Ovary (tissue), 3 donors: ENCODE results near the gene PACS2.

ENCODE experiments used
- EP300 ChIP-seq: sonication (generic); formaldehyde crosslinking; IDR thresholded peaks from one replicate; pipeline ENCODE4 v1.6.1; 2017; ENCODE audit warnings: antibody characterized with exemption
- POLR2A ChIP-seq: fragments of 450-650 bp; IDR thresholded peaks from one replicate; pipeline ENCODE4 v1.6.1; 2017; ENCODE audit warnings: antibody characterized with exemption, mild to moderate bottlenecking, moderate library complexity
- TF ChIP-seq, protein P1 (sequence below), 3 donors: fragments of 450-650 bp in 2 of 3; fragments of 200-600 bp in 1 of 3; IDR thresholded peaks; one replicate each; pipeline versions ENCODE4 v1.5.1 to v1.8.0; 2016 to 2022; ENCODE audit warnings: antibody characterized with exemption in 3 of 3, mild to moderate bottlenecking in 1 of 3
- donor health status: DM: no; HTN: no; CAD: no.

DNA sequence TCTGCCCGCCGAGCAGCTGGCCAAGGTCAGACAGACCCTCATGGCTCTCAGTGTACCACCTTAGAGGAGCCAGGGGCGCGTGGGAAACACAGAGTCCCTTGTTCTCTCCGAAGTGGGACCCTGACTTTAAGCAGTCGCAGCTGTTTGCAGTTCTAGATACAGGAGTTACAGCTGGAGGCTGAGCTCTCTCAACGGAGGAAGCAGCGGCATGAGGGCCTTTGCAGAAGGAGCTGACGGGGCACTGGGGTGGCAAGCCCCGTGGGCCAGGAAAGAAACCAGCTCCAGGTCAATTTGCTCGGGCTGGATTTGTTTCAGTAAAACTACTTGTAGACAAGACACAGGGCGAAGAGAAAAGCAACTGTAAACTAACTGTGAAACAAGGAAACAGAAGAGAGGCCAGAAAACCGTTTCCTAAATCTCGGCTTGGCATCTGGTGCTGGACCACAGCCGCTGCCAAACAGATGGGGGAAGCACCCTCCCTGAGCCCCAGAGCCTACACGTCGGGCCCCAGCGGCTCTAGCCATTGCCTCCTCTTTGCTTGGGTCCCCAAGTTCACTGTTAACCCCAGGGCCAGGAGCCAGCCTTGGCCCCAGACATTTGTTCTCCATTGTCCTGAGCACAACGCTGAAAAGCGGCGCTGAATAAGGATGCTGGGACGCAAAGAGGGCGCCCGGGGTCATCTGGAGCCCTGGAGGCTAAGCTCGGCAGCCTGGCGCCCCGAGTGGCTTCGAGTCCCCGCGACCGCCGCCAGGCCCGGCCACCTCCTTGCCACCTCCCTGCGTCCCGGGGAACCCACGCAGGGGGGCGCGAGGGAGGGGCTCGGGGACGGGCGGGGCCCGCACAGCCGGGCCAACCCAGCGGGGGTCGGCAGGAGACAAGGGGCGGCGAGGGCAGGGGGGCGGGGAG lies 914 bp upstream of the PACS2 start:
- TF ChIP-seq, protein P1, sequence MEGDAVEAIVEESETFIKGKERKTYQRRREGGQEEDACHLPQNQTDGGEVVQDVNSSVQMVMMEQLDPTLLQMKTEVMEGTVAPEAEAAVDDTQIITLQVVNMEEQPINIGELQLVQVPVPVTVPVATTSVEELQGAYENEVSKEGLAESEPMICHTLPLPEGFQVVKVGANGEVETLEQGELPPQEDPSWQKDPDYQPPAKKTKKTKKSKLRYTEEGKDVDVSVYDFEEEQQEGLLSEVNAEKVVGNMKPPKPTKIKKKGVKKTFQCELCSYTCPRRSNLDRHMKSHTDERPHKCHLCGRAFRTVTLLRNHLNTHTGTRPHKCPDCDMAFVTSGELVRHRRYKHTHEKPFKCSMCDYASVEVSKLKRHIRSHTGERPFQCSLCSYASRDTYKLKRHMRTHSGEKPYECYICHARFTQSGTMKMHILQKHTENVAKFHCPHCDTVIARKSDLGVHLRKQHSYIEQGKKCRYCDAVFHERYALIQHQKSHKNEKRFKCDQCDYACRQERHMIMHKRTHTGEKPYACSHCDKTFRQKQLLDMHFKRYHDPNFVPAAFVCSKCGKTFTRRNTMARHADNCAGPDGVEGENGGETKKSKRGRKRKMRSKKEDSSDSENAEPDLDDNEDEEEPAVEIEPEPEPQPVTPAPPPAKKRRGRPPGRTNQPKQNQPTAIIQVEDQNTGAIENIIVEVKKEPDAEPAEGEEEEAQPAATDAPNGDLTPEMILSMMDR (IDR thresholded peaks at IDR 0.05): no peak
- TF ChIP-seq EP300 (no peak), POLR2A (no peak)
